HEK293 (cell line): ENCODE measurements around the gene PRCD.

Source experiments
- GLI4 ChIP-seq: fragments of 450-650 bp; formaldehyde crosslinking; IDR thresholded peaks from 2 replicates; pipeline ENCODE4 v1.5.1; 2016; ENCODE audit warnings: missing biosample characterization, missing genetic modification characterization
- ZNF24 ChIP-seq: fragments of 450-650 bp; formaldehyde crosslinking; IDR thresholded peaks from 2 replicates; pipeline ENCODE4 v1.5.1; 2016; ENCODE audit warnings: missing biosample characterization, missing genetic modification characterization
- ZNF324 ChIP-seq: fragments of 450-650 bp; formaldehyde crosslinking; IDR thresholded peaks from 2 replicates; pipeline ENCODE4 v1.5.1; 2016; ENCODE audit warnings: missing biosample characterization, missing genetic modification characterization
- ZNF37A ChIP-seq: fragments of 450-650 bp; IDR thresholded peaks from 2 replicates; pipeline ENCODE4 v1.5.1; 2018; ENCODE audit warnings: missing biosample characterization, missing genetic modification characterization
- ZNF416 ChIP-seq: fragments of 450-650 bp; formaldehyde crosslinking; IDR thresholded peaks from 2 replicates; pipeline ENCODE4 v1.5.1; 2016; ENCODE audit warnings: missing biosample characterization, missing genetic modification characterization
- ZNF521 ChIP-seq: fragments of 450-650 bp; formaldehyde crosslinking; IDR thresholded peaks from 2 replicates; pipeline ENCODE4 v1.5.1; 2017; ENCODE audit warnings: missing biosample characterization, mild to moderate bottlenecking, missing genetic modification characterization
- ZNF560 ChIP-seq: fragments of 450-650 bp; formaldehyde crosslinking; IDR thresholded peaks from 2 replicates; pipeline ENCODE4 v1.5.1; 2017; ENCODE audit warnings: missing biosample characterization, missing genetic modification characterization, borderline replicate concordance
- ZNF600 ChIP-seq: fragments of 450-650 bp; formaldehyde crosslinking; IDR thresholded peaks from 2 replicates; pipeline ENCODE4 v1.5.1; 2016; ENCODE audit warnings: missing biosample characterization, missing genetic modification characterization
- ZNF707 ChIP-seq: fragments of 450-650 bp; formaldehyde crosslinking; IDR thresholded peaks from 2 replicates; pipeline ENCODE4 v1.5.1; 2016; ENCODE audit warnings: missing biosample characterization, missing genetic modification characterization
- TF ChIP-seq, protein P1 (sequence below): fragments of 450-650 bp; formaldehyde crosslinking; IDR thresholded peaks from 2 replicates; pipeline ENCODE4 v1.5.1; 2016; ENCODE audit warnings: missing biosample characterization, missing genetic modification characterization
- TF ChIP-seq, protein P2 (sequence below): fragments of 450-650 bp; formaldehyde crosslinking; IDR thresholded peaks from 2 replicates; pipeline ENCODE4 v1.5.1; 2017; ENCODE audit warnings: missing biosample characterization, mild to moderate bottlenecking, missing genetic modification characterization, moderate library complexity
- TF ChIP-seq, protein P3 (sequence below): fragments of 450-650 bp; formaldehyde crosslinking; IDR thresholded peaks from 2 replicates; pipeline ENCODE4 v1.5.1; 2016; ENCODE audit warnings: missing biosample characterization, missing genetic modification characterization, low read depth
- TF ChIP-seq, protein P4 (sequence below): fragments of 450-650 bp; formaldehyde crosslinking; optimal IDR thresholded peaks from 2 replicates; pipeline ENCODE3; 2016; ENCODE audit warnings: missing biosample characterization, mild to moderate bottlenecking, missing genetic modification characterization

DNA sequence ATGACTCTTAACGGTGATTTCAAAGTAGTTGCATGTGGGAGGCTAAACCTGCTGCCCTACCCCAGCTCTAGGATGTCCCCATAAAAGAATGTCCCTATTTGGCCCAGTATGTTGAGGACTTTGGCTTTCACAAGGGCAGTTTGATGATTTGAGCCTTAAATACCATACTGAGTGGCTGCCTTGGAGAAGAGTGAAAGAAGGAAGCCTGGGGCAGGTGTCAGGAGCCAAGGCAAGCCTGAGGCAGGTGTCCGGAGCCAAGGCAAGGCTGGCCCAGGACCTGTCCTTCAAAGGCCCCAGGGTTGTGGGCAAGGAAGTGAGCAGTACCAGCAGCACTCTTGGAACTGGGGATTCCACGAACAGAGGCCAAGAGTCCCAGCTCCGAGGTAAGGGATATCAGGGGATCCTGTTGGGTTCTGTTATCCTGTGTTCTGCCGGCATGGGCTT lies 27.2 kb downstream of the PRCD start:
- 0 out of 2 replicates have a peak, but pooled peaks have one; percentile 11 for TF ChIP-seq ZNF600
- no peak for TF ChIP-seq ZNF324 (tag by site-specific recombination)
- TF ChIP-seq, protein P1, sequence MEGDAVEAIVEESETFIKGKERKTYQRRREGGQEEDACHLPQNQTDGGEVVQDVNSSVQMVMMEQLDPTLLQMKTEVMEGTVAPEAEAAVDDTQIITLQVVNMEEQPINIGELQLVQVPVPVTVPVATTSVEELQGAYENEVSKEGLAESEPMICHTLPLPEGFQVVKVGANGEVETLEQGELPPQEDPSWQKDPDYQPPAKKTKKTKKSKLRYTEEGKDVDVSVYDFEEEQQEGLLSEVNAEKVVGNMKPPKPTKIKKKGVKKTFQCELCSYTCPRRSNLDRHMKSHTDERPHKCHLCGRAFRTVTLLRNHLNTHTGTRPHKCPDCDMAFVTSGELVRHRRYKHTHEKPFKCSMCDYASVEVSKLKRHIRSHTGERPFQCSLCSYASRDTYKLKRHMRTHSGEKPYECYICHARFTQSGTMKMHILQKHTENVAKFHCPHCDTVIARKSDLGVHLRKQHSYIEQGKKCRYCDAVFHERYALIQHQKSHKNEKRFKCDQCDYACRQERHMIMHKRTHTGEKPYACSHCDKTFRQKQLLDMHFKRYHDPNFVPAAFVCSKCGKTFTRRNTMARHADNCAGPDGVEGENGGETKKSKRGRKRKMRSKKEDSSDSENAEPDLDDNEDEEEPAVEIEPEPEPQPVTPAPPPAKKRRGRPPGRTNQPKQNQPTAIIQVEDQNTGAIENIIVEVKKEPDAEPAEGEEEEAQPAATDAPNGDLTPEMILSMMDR (tag by site-specific recombination) = no peak
- no peak for TF ChIP-seq ZNF24
- TF ChIP-seq, protein P2, sequence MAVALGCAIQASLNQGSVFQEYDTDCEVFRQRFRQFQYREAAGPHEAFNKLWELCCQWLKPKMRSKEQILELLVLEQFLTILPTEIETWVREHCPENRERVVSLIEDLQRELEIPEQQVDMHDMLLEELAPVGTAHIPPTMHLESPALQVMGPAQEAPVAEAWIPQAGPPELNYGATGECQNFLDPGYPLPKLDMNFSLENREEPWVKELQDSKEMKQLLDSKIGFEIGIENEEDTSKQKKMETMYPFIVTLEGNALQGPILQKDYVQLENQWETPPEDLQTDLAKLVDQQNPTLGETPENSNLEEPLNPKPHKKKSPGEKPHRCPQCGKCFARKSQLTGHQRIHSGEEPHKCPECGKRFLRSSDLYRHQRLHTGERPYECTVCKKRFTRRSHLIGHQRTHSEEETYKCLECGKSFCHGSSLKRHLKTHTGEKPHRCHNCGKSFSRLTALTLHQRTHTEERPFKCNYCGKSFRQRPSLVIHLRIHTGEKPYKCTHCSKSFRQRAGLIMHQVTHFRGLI (tag by site-specific recombination) = no peak
- no peak for TF ChIP-seq ZNF521 (tag by site-specific recombination)
- TF ChIP-seq GLI4 (tag by site-specific recombination) = no peak
- TF ChIP-seq, protein P3, sequence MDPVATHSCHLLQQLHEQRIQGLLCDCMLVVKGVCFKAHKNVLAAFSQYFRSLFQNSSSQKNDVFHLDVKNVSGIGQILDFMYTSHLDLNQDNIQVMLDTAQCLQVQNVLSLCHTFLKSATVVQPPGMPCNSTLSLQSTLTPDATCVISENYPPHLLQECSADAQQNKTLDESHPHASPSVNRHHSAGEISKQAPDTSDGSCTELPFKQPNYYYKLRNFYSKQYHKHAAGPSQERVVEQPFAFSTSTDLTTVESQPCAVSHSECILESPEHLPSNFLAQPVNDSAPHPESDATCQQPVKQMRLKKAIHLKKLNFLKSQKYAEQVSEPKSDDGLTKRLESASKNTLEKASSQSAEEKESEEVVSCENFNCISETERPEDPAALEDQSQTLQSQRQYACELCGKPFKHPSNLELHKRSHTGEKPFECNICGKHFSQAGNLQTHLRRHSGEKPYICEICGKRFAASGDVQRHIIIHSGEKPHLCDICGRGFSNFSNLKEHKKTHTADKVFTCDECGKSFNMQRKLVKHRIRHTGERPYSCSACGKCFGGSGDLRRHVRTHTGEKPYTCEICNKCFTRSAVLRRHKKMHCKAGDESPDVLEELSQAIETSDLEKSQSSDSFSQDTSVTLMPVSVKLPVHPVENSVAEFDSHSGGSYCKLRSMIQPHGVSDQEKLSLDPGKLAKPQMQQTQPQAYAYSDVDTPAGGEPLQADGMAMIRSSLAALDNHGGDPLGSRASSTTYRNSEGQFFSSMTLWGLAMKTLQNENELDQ (tag by site-specific recombination) = no peak
- TF ChIP-seq ZNF37A (tag by site-specific recombination) = no peak
- no peak for TF ChIP-seq ZNF416 (tag by site-specific recombination)
- TF ChIP-seq, protein P4, sequence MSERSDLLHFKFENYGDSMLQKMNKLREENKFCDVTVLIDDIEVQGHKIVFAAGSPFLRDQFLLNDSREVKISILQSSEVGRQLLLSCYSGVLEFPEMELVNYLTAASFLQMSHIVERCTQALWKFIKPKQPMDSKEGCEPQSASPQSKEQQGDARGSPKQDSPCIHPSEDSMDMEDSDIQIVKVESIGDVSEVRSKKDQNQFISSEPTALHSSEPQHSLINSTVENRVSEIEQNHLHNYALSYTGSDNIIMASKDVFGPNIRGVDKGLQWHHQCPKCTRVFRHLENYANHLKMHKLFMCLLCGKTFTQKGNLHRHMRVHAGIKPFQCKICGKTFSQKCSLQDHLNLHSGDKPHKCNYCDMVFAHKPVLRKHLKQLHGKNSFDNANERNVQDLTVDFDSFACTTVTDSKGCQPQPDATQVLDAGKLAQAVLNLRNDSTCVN (tag by site-specific recombination) = no peak
- no peak for TF ChIP-seq ZNF707 (tag by site-specific recombination)
- TF ChIP-seq ZNF560 (tag by site-specific recombination) = no peak
